GM10847 (cell line): ENCODE measurements around the gene TRIM47.

Experiments
- POLR2A ChIP-seq: IDR thresholded peaks from 2 replicates; pipeline ENCODE4 v1.6.1; 2011; ENCODE audit not compliant: insufficient read length; ENCODE audit errors: extremely low read depth

Gene TRIM47

DNA sequence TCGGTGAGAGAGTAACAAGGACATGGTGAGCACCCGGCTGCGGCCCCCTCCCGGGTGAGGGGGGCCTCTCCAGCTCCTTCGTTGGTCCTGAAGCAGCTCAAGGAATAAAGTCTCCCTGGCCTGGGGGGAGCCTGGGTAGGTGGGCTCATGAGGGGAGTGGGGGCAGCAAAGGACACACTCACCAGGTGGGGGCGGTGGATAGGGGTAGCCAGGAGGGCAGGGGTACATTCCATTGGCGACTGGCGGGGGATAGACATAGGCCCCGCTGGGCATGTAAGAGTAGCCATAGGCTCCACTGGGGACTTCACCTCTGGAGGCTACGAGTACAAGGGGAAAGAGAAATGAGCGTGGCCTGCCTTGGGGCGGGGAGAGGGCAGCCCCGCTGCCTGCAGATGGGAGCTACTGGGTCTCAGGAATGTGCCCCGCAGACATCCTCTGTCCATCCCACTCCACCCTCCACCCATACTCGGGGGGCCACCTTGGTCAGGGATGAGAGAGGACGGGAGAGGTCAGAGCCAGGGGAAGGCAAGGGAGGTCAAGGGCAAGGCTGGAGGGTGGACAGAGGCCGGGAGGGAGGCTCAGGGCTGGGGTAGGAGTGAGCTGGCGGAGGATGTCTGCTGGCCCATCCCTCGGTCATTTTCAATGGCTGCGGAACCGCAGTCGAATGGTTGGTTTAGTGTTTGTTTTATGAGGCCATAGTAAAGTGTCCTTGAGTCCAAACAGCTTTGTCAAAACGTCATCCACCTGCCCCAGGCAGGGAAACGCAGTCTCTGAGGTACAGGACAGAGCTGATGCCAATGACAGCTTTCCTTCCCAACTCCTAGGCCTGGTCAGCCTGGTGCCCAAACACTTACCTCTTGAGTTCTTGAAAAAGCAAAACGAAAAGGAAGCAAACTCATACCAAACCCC lies 30.5 kb downstream of the TRIM47 start:
- TF ChIP-seq POLR2A: no peak

DNA sequence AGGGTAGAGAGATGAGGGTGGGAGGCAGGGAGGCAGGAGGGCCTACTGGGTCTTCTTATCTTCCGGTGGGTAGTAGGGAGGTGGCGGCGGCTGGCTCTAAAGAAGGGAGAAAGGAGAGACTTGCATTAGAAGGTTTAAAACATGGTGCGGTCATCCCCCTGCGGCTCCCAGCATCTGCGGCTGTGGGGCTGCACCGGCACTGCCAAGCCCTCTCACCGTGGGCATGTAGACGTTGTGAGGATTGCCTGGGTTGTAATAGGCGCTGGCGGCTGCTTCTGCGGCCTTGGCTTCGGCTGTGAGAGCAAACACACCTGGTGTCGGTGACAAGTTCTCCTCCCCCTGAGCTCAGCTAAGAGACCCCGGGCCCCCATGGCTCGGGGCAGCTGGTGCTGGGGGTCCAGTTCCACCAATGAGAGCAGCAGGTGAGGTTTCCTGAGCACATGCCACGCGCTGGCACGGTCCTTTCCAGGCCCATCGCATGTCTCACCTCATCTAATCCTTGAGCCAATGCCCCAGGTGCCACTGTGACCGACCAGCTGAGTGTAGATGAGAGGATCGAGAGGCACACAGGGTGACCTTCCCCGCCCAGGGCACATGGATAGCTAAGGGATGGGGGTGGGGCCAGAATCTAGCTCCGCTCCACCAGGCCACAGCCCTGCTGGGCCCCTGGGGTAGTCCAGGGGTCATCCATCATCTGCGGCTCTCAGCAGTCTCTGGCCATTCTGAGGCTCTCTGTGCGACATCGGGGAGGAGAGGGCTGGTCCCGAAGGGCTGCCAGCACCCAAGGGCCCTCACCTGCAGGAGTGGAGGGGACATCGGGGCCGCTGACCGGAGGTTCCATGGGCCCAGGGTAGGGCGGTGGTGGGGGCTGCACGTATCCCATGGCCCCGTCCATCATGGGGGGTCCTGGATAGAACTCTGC lies 31.4 kb downstream of the TRIM47 start:
- TF ChIP-seq POLR2A: no peak

DNA sequence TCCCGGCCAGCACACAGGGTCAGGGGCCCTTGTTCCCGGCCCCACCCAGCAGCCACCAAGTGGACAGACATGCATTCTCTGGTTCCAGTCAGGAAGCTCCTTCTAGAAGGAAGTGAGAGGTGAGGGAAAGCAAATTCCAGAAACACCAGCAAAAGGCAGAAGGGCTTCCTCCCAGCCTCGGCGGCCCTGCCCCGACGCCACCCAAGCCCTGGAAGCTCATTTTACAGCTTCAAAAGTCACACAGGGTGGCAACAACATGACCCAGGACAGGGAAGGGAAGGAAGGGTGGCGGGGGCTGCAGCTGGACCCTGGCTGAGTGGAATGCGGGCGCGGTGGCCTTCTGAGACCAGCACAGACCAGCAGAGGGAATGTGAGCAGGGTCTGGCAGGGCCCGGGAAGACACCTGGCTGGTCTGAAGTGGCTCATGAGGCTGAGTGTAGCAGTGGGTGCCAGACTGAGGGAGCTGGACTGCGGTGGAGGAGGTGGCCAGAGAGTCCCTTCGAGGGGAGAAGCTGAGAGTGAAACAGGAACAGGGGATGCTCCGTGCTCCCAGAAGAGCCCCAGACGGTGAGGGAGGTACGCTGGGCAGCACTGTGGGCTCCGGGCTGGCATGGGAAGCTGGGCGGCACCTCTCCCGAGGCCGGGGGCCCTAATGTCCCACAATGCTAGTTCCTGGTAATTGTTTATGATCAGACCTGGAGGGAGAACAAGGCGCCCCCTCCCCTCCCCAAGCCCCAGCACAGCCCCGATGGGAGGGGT lies 32.3 kb downstream of the TRIM47 start:
- no peak for TF ChIP-seq POLR2A

DNA sequence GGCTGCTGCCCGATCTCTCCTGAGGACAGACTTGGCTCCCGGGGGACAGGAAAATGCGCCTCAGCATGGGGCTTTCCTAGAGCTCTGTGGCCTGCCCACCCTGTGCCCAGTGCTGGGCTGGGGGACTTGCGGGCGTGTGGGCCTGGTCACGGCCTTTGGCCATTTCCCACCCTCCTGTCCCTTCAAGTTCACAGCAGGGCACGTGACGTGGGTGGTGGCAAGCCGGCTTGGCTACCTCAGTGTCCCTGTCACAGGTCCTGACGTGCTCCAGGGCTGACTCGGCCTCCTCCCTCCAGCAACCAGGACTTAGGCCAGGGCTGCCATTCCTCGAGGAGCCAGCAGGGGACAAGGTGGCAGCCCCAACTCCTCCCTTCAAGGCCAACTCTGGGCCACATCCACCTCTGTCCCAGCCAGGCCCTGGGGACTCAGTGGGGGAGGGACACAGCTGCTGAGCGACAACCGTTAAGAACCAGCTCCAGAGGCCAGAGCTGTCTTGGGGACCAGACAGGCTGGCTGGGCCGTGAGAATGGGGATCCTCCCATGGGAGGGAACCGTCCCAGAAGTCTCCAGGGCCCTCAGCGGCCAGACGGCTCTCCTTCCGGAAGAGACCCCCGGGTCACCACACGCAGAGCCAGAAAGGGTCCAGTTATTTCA lies 33.2 kb downstream of the TRIM47 start:
- no peak for TF ChIP-seq POLR2A

DNA sequence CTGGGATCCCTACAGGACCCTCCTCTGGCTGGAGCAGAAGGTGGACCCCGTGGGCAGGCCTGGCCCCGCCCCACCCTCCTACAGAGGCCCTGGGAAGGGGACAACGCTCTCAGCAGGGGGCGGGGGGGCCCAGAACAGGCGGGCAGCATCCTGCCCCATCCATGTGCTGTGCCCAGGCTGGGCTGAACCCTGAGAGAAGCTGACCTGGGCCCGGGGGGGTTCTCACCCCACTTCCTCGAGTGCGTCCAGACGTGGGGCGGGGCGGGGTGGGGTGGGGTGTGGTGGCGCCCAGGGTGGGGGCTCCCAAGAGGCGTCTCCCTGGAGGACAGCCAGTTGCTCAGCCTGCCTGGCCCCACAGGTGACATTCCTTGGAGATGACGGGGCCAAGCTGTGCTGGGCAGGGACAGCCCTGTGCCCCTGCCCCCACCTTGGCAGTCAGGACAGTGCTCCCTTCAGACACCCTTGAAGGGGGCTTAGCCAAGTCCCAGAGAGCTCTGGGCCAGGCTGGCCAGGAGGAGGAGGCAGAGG lies 33.8 kb downstream of the TRIM47 start:
- TF ChIP-seq POLR2A: no peak

DNA sequence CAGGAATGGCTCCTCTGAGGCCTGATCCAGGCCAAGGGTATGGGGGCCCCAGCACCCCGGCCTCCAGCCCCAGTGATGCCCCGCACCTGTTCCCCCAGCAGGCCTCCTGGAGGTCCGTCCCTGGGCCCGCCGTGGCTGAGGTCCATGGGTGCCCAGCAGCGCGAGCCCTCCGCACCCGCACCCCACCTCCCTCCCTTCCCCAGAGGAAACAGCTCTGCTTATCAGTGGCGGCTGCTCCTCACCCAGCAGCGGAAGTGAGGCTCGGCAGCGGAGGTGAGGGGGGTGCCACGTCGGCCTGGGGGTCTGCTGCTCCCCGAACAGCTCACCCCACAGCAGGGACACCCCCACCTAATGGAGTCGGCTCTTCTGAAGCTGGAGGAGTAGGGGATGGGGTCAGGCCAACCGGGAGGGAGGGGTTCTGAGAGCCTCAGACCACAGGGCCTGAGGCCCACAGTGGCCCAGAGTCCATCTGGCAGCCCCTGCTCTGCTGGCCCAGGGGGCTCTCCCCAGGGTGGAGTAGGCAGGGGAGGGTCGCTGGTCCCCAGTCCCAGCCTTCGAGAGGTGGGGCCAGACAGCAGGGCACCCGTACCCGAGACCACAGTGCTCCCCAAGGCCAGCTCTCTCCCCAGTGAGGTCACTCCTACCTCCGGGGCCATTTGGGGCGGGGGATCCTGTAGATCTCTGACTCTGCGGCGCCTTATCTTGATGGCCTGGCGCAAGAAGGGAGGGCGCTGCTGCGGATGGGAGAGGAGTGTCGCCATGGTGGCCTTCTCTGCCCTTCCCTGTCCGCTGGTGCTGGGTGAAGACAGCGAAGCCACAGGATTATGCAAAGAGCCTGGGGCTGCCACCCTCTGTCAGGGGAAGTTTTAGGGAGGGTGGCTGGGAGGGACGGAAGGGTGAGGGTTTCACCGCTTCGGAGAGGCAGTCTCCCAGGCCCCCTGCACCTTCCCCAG lies 34.5 kb downstream of the TRIM47 start, which contains the start of gene UNC13D:
TSS of gene UNC13D (minus strand) at position 828 of the 953 bp plus-strand sequence. CDS start at position 761, 67 bp downstream.
- peak; percentile 36 for TF ChIP-seq POLR2A

DNA sequence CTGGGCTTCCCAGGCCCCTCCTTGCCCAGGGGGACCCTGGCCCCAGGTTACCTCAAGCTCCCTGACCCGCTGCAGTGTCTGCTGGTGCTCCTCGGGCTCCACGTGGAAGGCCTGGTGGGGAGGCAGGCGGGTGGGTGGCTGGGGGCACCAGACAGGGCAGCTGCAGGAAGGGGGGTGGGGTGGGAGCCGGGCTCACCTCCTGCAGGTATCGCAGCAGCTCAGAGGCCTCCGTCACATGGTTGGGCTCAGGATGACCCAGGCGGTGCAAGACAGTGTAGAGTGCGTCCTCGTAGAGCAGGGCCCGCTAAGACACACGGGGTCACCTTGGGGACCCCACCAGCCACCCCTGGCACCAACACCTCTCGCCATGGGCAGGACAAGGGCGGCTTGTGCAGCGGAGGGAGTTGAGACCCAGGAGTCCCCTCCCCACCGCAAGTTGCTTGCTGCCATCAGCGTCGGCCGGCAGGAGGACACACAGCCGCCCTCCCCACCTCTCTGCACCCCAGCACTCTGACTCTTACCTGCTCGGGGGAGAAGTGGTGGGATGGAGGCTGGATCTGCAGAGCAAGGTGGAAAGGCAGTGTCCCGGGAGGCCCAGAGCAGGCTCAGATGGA lies 35.3 kb downstream of the TRIM47 start:
- no peak for TF ChIP-seq POLR2A

DNA sequence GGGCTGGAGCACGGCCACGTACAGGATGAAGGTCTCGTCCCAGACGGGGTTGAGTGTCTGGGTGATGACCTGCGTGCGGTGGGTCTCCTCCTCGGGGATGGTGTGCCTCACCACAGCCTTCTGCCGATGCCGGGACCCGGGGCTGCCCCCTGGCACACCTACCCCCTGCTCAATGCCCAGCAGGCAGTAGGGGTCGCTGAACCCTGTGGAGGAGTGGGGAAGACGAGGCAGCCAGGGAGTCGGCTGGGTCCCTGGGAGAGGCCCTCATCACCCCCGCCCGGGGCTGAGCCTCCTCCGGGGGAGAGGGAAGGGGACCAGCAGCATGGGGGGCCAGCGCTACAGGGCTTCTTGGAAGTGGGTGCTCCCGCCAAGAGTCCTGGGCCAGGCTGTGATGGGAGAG lies 36.0 kb downstream of the TRIM47 start:
- no peak for TF ChIP-seq POLR2A

DNA sequence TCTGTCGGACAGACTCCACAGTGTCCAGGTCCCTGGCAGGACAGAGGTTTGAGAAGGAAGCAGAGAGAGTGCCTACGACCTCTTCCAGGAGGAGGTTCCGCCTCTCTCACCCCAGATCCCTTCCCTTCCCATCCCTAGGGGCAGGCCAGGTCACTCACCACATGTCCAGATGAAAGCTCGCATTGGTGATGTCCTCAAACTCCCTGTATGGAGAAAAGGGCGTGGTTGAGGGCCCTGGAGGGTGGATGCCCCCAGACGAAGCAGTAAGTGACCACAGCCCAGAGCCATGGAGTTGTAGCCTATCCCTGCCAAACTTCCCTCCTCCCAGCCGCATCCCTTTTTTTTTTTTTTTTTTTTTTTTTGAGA lies 37.6 kb downstream of the TRIM47 start:
- TF ChIP-seq POLR2A: no peak

DNA sequence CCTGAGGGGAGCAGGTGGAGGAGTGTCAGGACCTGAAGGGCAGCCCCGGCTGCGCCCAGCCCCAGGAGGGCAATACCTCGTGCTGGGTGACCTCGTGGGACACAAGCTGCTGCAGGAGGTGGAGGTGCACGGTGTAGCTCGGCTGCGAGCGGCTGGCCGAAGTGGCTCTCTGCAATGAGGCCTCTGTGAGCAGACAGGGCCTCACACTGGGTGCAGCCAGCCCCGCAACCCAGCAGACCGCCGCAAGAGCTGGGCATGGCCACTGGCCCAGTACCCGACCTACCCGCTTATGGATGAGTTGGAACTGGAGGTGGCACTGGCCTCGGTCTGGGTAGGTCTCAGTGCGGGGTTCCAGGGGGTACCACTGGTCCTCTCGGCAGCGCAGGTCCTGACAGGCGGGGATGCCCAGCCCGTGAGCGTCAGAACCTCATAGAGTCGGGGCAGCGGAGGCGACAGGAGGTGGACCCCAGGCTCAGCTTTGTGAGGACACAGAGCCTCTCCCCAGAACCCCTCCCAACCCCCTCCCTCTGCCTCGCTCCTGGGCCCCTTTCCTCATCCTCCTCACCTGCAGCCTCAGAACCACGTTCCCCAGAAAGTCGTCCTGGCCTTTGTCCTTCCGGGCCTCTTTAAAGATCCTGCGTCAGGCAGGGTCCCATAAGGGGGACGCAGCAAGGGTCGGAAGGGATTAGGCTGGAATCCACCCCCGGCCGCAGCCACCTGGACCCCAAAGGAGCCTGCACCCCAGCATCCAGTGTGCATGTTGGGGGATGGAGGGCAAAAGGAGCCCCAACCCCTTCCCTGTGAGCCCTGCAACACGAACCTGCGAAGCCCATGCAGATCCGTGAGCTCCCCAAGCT lies 38.2 kb downstream of the TRIM47 start:
- no peak for TF ChIP-seq POLR2A

DNA sequence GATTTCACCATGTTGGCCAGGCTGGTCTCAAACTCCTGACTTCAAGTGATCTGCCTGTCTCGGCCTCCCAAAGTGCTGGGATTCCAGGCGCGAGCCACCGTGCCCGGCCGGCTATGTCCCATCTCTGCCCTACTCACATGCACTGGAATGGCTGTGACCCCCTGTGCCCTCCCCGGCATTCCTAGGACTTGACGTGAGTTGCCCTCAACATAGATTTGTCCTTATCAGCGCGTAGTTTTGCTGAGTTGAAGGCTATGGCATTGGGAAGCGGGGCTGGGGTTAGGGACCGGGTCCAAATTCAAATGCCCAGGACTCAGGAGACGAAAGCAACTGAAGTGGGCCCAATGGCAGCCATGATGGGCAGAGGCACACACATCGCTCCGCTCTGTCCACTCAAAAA lies 40.0 kb downstream of the TRIM47 start:
- no peak for TF ChIP-seq POLR2A

DNA sequence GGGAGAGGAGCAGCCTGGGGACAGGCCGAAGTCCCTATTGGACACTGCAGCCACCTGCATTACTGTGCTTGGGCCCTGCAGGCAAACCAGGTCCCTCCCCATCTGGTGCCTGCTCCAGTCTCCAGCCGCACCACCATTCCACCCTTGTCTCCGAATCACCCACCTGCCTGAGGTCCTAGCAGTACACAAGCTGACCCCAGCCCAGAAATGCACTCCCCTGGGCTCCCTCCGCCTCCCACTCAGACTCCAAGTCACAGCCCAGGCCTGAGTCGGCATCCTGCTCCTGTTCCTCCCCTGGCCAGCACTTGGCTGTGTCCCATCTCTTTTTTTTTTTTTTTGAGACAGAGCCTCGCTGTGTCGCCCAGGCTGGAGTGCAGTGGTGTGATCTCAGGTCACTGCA lies 40.5 kb downstream of the TRIM47 start:
- TF ChIP-seq POLR2A: no peak

DNA sequence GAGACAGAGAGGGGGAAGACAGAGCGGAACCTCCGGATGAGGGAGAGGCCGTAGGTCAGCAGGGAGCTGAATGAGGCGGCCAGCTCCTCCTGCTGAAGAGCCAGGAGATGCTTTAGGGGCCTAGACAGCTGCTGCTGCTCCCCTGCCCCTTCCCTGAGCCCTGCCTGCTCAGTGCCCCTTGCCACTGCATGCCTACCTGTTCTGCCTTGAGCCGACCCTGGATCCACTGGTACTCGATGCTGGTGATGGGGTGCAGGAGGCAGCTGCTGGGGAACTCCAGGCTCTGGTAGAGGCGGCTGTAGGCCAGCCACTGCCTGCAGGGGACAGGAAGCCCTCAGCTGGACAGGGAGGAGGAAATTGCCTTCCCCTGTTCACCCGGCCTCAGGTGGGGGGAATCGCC lies 41.8 kb downstream of the TRIM47 start:
- no peak for TF ChIP-seq POLR2A

DNA sequence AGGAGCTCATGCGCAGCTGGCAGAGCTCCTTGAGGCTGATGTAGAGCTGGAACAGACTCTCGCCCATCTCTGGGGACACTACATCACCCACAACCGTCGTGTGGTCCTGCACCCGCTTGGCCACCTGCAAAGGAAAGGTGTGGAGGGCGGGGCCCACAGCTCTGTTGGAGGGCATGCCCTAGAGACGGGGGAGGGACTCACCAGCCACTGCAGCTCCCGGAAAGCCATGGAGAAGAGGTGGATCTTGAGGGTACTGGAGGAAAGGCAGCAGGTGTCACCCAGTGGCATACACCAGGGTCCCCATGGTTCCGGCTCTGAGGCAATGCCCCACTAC lies 42.8 kb downstream of the TRIM47 start:
- no peak for TF ChIP-seq POLR2A
